ENCODE data around the gene ADIPOR2. TPM values are rescaled to one million over a fixed set of nuclear protein-coding genes. Genes with fewer than 3 reads are reported as not detected.

The ADIPOR2 gene
- total RNA-seq, 2 experiments from 2014 or later = 43.8 to 47.3 TPM

- POLR2A ChIA-PET = no interaction called here
- Mint-ChIP-seq H3K36me3 (no peaks in the 10 kb centered on the region), H3K27me3 (peaks cover 12% of the 10 kb centered on the region), H3K27ac (no peak overlapping the region), H3K4me3 (no peak overlapping the region), H3K4me1 (ENCODE audit: low read depth) (no peaks in the 10 kb centered on the region), H3K9me3 (no peaks in the 10 kb centered on the region)
- DNase-seq = no peak
- CTCF ChIA-PET = interaction anchor here (0.7 kb wide), 1 partner anchor 46 kb away, joined by 3 read pairs; no protein-coding TSS in a partner anchor
- intact Hi-C loops (cut with micrococcal nuclease) = no loop called here
These were observed 146.8 kb downstream of the ADIPOR2 start for GRCh38 chr12:1837541-1838204.

Small RNA genes within 50 kb of the gene (microRNA-seq; reads per million reads assigned to microRNA genes)
- not detected for gene MIR3649 (ENCODE audit: borderline microRNAs expressed, borderline number of aligned reads, borderline replicate concordance)

Other genes starting within 250 kb of the ADIPOR2 start
- 10 to 100 TPM; 13.5 to 14.4 TPM for gene FBXL14, start 96.5 kb upstream of the ADIPOR2 start, total RNA-seq
- not detected for gene WNT5B, start 61.8 kb upstream of the ADIPOR2 start, total RNA-seq
- not detected for gene LRTM2, start 129.5 kb downstream of the ADIPOR2 start, total RNA-seq
- 10 to 100 TPM; 11.7 to 13.3 TPM for gene CACNA2D4, start 227.6 kb downstream of the ADIPOR2 start, total RNA-seq

All from activated CD4-positive, alpha-beta memory T cell treated with anti-CD3 and anti-CD28 coated beads for 36 hours (primary cell).